Stimulated activated CD4-positive, alpha-beta T cell treated with anti-CD3 and anti-CD28 coated beads, Interleukin-2, amount 100 ng/mL, for 4 hours (primary cell): Measurements from ENCODE around the gene FXYD4.

Experiments
- DNase-seq: peaks from one replicate; pipeline ENCODE4 v3.0.0-alpha.2; 2020; ENCODE audit warnings: low read depth

The FXYD4 gene

DNA sequence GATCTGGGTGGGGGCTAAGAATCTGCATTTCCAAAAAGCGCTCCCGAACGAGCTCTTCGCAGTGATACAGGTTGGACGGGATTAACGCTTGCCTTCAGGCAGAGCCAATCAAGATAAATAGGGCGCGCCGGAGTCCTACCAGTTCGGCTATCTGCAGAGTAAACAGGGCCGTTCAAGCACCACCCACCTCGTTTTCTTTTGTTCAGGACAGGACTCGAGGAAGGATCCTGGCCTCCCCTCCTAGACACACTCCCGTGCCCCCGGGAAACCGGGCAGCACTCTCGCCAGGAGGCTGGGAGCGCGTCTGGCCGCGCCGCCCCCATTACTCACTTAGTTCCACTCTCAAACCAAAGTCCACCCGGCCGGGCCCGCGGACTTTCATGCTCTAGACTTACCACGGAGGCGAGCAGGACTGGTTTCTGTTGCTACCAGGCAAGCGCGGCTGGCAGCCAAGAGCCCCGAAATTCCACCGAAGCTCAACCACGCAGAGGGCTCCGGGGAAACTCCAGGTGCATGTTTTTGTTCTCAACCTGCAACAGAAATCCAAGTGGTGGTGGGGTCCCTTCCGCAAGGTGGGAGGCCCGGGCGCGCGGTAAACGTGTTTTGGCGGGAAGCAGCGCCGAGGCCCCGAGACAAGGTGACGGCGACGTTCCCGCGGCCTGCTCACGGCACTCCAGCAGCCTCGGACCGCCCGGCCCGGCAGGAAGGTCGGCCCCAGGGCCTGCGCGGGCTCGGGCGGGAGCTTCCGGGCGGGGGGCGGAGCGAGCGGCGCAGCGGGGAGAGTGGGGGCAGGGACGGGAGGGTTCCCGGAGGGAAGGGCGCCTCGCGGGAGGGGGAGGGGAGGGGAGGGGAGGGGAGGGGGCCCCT lies 24.9 kb downstream of the FXYD4 start:
- DNase-seq, result peak; percentile 51

DNA sequence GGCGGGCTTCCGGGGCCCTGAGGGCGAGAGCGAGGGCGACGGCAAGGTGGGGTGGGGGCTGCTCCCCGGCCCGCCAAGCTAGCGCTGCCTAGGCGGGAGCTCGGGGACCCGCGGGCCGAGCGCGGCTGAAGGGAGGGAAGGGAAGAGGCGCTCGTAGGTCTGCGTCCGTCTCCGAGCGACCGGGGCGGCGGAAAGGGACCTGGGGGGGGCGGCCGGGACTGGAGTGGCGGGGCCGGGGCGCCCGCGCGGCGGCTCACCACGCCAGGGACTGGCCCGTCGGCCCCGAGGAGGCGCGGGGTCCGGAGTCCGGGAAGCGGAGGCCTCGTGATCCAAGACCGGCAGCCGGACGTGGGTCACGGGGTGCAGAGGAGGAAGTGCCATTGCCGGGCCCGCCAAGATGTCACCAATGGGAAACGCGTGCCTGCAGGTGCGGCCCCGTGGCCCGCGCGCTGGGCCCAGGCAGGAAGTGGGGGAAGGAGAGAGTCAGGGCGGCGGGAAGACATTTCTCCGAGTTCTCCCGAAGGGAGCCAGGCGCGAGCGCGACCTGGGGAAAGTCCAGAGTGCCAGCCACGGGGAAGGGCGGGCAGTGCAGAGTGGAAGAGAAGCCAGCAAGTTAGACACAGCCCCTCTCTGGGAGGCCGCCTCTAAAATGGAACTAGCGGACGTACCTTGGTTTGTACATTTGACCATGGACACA lies 25.6 kb downstream of the FXYD4 start:
- peak; percentile 46 for DNase-seq

- no peak for DNase-seq
Measured at GRCh38 chr10:43398939-43399319, 27.5 kb downstream of the FXYD4 start.

GRCh38 chr10:43399320-43400310 lies 28.2 kb downstream of the FXYD4 start:
- no peak for DNase-seq

DNA sequence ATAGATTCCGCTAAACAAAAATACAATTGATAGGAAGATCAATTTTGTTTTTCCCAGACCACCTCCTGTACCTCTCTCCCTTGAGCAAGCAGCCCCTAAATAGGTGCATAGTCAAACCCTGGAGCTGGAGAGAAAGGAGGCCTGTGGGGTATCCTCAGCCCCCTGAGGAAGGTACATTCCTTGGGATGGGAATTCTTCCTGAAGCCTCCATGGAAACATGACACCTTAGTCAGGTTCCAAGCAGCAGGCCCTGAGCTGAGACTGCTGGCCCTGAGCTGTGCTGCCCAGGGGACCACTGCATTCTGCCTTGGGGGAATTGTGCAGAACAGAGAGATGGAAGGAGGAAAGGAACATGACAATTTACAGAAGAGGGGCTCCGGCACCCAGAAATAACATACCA lies 30.2 kb downstream of the FXYD4 start:
- DNase-seq, result no peak

DNA sequence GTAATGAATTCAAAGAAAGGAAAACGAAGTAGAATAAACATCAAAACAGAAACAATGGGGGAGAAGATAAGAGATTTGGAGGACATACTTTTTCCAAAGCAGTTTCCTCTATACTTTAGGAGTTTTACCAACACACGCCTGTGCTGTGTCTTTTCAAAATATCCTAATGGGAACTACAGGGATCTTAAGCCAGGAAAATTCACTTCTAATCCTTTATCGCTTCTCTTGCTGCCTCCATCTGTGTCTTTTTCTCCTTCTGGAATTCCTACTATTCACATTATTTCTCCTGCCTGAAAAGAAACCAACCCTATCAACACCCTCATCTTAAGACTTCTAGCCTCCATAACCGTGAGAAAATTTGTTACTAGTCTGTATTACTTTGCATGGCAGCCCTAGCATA lies 30.7 kb downstream of the FXYD4 start:
- no peak for DNase-seq

DNA sequence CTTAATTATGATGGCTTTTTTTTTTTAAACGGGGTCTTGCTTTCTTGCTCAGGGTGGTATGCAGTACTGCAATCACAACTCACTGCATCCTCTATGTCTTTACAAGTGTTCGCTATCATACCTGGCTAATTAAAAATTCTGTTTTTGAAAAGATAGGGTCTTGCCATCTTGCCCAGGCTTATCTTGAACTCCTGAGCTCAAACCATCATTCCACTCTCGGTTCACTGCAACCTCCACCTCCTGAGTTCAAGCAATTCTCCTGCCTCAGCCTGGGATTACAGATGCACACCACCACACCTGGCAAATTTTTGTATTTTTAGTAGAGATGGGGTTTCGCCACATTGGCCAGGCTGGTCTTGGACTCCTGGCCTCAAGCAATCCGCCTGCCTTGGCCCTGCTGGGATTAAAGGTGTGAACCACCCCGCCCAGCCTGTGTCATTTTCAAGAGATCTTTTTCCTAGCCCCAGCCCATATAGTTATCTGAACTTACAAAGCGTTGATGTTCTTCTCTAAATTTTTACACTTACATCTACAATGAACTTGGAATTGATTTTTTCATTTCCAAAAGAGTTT lies 31.5 kb downstream of the FXYD4 start:
- DNase-seq, result no peak

DNA sequence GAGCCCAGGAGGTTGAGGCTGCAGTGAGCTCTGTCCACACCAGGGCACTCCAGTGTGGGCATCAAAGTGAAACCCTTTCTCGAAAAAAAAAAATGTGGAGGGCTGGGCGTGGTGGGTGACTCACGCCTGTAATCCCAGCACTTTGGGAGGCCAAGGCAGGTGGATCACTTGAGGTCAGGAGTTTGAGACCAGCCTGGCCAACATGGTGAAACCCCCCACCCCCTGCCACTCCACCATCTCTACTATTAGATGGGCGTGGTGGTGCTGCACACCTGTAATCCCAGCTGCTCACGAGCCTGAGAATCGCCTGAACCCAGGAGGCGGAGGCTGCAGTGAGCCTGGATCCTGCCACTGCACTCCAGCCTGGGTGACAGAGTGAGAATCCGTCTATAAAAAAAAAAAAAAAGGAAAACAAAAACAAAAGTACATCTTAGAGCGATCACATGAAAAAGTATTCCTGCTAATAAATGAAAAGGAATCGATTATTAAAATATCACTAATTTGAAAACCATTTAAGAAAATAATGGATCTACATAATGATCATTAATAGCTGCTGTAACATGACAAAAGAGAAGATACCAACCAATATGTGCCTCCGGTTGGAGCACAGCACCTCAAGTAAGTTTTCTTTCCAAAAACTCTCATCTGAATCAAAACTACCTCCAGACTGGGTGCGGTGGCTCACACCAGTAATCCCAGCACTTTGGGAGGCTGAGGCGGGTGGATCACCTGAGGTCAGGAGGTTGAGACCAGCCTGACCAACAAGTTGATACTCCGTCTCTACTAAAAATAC lies 32.7 kb downstream of the FXYD4 start:
- no peak for DNase-seq

- DNase-seq, result no peak
Measured at GRCh38 chr10:43404704-43405084, 33.3 kb downstream of the FXYD4 start.

- DNase-seq, result peak; percentile 46
Measured at GRCh38 chr10:43407148-43407575, 35.7 kb downstream of the FXYD4 start.

DNA sequence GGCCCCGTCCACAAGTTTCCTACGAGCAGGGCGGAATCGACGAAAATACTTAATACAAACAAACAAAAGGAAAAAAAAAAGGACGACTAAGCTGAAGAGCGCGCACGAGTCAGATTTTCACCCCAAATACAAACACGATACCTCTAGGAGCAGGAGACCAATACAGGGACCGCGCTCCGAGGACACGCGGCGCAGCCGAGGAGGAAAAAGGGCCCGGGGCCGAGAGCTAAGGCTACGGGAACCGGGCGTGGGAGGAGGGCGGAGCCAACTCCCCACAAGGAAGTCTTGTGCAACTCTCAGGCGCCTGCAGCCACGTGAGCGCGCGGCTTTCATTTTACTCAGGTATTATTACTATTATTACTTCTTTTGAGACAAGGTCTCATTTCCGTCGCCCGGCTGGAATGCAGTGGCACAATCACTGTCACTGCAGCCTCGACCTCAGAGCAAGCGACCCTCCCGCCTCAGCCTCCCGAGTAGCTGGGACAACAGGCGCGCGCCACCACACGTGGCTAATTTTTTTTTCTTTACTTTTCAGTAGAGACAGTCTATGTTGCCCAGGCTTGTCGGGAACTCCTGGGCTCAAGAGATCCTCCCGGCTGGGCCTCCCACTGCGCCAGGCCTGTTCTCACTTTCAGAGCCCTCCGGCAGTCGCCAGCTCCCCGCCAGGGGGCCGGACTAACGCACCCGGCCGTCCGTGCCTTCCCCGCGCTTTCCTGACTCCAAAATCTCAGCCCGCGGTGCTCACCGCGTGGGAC lies 36.3 kb downstream of the FXYD4 start:
- peak; percentile 89 for DNase-seq

DNA sequence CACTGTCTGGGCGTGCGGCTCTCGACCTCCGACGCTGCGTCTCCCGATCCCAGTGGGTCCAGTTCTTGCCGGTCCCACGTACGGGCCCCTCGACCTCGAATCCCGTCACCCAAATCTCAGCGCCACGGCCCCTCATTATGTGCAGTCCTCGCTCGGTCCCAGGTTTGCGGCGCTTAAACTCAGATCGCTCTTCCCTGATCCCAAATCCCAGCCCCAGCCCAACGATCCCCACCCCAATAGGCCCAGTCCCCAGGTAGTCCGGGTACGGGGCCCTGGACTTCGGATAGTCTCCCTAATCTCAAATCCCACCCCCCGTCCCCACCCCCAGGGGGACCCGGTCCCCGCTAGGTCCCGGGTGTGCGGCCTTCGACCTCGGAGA lies 36.9 kb downstream of the FXYD4 start:
- DNase-seq, result no peak

DNA sequence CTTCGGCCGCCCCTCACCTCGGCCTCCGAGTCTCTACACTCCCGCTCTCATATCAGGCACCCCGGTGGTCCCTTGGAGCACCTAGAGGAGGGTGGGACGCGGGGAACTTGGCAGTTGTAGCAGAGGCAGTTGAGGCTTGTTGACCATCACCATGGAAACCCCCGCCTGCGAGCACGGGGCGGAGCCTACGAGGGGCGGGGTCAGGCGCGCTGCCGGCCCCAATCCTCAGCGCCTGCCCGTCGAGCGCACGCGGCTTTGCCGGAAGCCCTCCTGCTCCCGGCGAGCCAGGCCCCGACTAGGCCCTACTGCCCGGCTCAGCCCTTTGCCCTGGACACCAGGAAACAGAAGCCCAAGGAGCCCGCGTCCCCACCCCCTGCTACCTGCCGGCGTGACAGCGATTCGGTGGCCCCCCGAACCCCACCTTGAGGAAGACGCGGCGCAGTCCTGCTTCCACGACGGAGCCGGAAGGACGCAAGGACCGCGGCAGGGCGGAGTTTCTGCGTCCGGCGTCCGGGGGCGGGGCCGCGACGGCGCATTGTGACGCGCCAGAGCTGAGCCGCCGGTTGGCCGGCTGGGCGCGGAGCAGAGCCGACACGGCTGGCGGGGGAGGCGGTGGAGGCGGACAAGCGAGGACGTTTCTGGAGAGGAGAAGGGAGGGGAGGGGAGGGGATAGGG lies 37.4 kb downstream of the FXYD4 start, which contains the start of gene HNRNPF:
TSS of gene HNRNPF (minus strand) at position 477 of the 675 bp plus-strand sequence. CDS start 21,302 bp downstream, outside the sequence.
- DNase-seq, result peak; percentile 91

DNA sequence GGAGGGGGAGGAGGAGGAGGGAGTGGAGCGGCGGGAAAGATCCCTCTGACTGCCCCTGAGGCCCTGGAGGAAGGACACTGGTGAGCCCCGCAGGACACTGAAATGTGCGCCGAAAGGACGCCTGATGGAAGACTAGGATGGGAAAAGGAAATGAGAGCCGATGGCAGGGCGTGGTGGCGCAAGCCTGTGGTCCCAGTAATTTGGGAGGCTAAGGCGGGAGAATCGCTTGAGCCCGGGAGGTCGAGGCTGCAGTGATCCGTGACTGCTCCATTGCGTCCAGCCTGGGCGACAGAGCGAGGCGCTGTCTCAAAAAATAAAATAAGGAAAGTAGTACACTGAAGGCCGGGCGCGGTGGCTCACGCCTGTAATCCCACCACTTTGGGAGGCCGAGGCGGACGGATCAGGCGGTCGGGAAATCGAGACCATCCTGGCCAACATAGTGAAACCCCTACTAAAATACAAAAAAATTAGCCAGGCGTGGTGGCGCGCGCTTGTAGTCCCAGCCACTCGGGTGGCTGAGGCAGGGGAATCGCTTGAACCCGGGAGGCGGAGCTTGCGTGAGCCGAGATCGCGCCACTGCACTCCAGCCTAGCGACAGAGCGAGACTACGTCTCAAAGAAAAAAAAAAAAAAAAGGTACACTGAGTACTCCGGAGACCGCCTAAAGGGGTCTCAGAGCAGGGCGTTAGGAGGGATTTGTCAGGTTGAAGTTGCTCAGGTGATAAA lies 38.1 kb downstream of the FXYD4 start:
- DNase-seq, result peak; percentile 59

- DNase-seq, result no peak
Measured at GRCh38 chr10:43410345-43410744, 38.9 kb downstream of the FXYD4 start.

DNA sequence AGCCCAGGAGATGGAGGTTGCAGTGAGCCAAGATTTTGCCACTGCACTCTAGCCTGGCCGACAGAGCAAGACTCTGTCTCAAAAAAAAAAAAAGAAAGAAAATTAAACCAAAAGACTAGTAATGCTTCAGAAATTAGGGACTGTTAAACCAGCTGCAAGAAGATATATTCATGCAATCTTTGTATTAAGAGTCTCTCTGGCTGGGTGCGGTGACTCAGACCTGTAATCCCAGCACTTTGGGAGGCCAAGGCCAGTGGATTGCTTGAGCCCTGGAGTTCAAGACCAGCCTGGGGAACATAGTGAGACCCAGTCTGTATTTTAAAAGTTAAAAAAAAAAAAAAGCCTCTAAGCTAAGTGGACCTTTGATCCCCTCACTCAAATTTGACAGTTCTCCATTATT lies 40.1 kb downstream of the FXYD4 start:
- no peak for DNase-seq

GRCh38 chr10:43415544-43415943 lies 44.1 kb downstream of the FXYD4 start:
- DNase-seq, result no peak

- no peak for DNase-seq
Measured at GRCh38 chr10:43417950-43418768, 46.7 kb downstream of the FXYD4 start.
